Astrocyte (in vitro differentiated cells and primary cell): Measurements from ENCODE around the gene NCKAP5L.

ENCODE experiments used
- CTCF ChIP-seq: IDR thresholded peaks from 2 replicates; pipeline ENCODE4 v1.5.1; 2011; ENCODE audit warnings: low read depth, mild to moderate bottlenecking, inconsistent platforms, low read length, moderate library complexity; ENCODE audit not compliant: insufficient read depth
- EZH2 ChIP-seq: IDR thresholded peaks from 2 replicates; pipeline ENCODE4 v1.6.1; 2012; ENCODE audit warnings: mild to moderate bottlenecking, low read length, inconsistent platforms; ENCODE audit not compliant: insufficient read depth

DNA sequence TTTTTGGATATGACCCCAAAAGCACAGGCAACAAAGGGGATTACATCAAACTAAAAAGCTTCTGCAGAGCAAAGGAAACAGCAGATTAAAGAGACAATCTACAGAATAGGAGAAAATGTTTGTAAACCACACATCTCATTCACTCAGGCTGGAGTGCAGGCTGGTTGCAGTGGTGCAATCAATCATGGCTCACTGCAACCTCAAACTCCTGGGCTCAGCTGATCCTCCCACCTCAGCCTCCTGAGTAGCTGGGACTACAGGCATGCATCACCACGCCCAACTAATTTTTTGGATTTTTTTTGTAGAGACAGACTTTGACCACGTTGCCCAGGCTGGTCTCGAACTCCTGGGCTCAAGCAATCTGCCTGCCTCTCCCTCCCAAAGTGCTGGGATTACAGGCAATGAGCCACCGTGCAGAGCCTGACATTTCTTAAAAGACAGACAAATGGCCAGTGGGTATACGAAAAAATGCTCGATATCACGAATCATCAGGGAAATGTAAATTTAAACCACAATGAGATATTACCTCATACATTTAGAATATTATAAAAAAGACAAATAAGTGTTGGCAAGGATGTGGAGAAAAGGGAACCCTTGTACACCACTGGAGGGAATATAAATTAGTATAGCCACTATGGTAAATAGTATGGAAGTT, 9.8 kb downstream of the NCKAP5L start:
- TF ChIP-seq CTCF, result no peak
- TF ChIP-seq EZH2, result no peak
